ENCODE data around the gene STT3B. TPM values are rescaled to one million over a fixed set of nuclear protein-coding genes. Genes with fewer than 3 reads are reported as not detected.

STT3B gene
- total and polyA plus RNA-seq, 2 of the 4 experiments (the other 2 are of a cell fraction), result 45.5 to 86.4 TPM

DNA sequence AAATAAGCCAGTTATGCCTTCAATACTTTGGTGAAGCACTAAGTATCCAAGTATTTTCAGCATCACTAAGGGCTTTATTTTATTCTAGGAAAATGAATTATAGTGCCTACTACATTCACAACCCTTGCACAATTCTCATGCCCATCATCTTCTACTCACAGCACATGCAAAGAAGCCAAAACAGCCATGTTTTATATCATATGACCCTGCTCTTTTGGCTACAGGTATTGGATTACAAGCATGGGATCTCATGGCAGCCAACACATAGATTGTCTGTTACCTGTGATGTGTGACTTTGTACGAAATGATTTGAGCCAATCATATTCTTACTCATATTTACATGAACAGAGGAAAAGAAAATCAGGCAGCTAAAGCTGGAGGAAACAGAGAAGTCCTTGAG, 38.6 kb downstream of the STT3B start:
- dilution Hi-C loops (cut with HindIII; ENCODE audit: low sequenced_read_pairs, unreplicated experiment) (no loop called here), intact Hi-C loops (cut with micrococcal nuclease) (no loop called here), in situ Hi-C loops (cut with MboI; ENCODE audit: low sequenced_read_pairs) (no loop called here)
- Histone ChIP-seq H2BK20ac (ENCODE audit: low read depth, low read length) (no peak overlapping the region), H4K5ac (ENCODE audit: low read depth, low read length) (no peak overlapping the region), H3K23ac (ENCODE audit: low read depth, low read length) (no peak overlapping the region), H3K4me1 (ENCODE audit: control insufficient read depth, insufficient read depth, low read length) (no peaks in the 10 kb centered on the region), H2BK15ac (ENCODE audit: low read depth, low read length) (no peak overlapping the region), H3K14ac (replicated peaks; ENCODE audit: low read depth, low read length) (no peak overlapping the region), H3K9me3 (ENCODE audit: control insufficient read depth, insufficient read depth, low read length) (no peaks in the 10 kb centered on the region), H3K9ac (ENCODE audit: low read depth, low read length) (no peak overlapping the region), H3K79me1 (ENCODE audit: low read depth in 1 of 2, low read length in 2 of 2) (peaks cover 19 to 47% of the 10 kb centered on the region in 2 experiments), H3K56ac (ENCODE audit: extremely low read depth, insufficient read depth, low read length) (no peak overlapping the region), H3K36me3 (ENCODE audit: control insufficient read depth, insufficient read depth, low read length) (no peaks in the 10 kb centered on the region), H3K4me3 (ENCODE audit: insufficient read depth, low read depth, low read length) (no peak overlapping the region), H2AK5ac (ENCODE audit: low read depth, low read length) (no peak overlapping the region), H2AK9ac (replicated peaks; ENCODE audit: low read depth, low read length, poor library complexity) (no peak overlapping the region), H3K4ac (ENCODE audit: low read depth, low read length) (no peak overlapping the region), H4K20me1 (ENCODE audit: insufficient read depth, low read length) (peaks cover 45% of the 10 kb centered on the region), H3K27ac (ENCODE audit: insufficient read depth, low read length) (no peak overlapping the region), H4K8ac (ENCODE audit: low read depth in 2 of 2, low read length in 2 of 2) (no peak overlapping the region), H4K91ac (ENCODE audit: insufficient read depth, low read depth, low read length) (no peak overlapping the region), H3K18ac (ENCODE audit: low read depth, low read length) (no peak overlapping the region), H3K4me2 (ENCODE audit: low read depth, low read length) (no peak overlapping the region), H2BK120ac (ENCODE audit: low read depth, low read length) (no peak overlapping the region), H2BK5ac (ENCODE audit: low read depth, low read length, poor library complexity, severe bottlenecking) (no peak overlapping the region), H3K9me1 (ENCODE audit: insufficient read depth, low read length) (peaks cover 3% of the 10 kb centered on the region), H2AFZ (replicated peaks; ENCODE audit: low read length, poor library complexity) (no peak overlapping the region), H3K27me3 (ENCODE audit: control insufficient read depth, insufficient read depth, low read length) (no peaks in the 10 kb centered on the region)
- BruUV-seq (replicated peaks), result no TSS peak
- DNase-seq, result no peak
- no CpG with 5 or more reads among the region's 1 CpG for WGBS, 2 experiments (ENCODE audit: extremely low coverage in 2 of 2, insufficient read length in 1 of 2)
- CTCF ChIA-PET, result interaction anchor here (0.6 kb wide), 1 partner anchor 336 kb away, joined by 6 read pairs; no protein-coding TSS in a partner anchor
- POLR2A ChIA-PET (ENCODE audit: unreplicated experiment), result no interaction called here
- no peak for ATAC-seq (ENCODE audit: low read depth)
- TF ChIP-seq FOS (IDR thresholded peaks at IDR 0.05; ENCODE audit: low read depth, low read length) (no peak), SMC3 (IDR thresholded peaks at IDR 0.05; ENCODE audit: low read depth, low read length) (no peak), MXI1 (IDR thresholded peaks at IDR 0.05; ENCODE audit: borderline replicate concordance, low read depth, low read length) (no peak), BHLHE40 (IDR thresholded peaks at IDR 0.05; ENCODE audit: low read depth, low read length) (no peak), MAZ (IDR thresholded peaks at IDR 0.05; ENCODE audit: borderline replicate concordance, low read depth, low read length) (no peak), CHD1 (IDR thresholded peaks at IDR 0.05; ENCODE audit: low read depth, low read length) (no peak), CEBPB (IDR thresholded peaks at IDR 0.05; ENCODE audit: low read depth, low read length) (no peak), RFX5 (IDR thresholded peaks at IDR 0.05; ENCODE audit: low read depth, low read length) (no peak), RCOR1 (IDR thresholded peaks at IDR 0.05; ENCODE audit: insufficient replicate concordance, low read length) (no peak), MAFK (IDR thresholded peaks at IDR 0.05; ENCODE audit: low read depth, low read length) (no peak), RAD21 (IDR thresholded peaks at IDR 0.05; ENCODE audit: low read length) (no peak), NFE2L2 (IDR thresholded peaks at IDR 0.05; ENCODE audit: low read depth, low read length) (no peak)
- TF ChIP-seq, protein P1, sequence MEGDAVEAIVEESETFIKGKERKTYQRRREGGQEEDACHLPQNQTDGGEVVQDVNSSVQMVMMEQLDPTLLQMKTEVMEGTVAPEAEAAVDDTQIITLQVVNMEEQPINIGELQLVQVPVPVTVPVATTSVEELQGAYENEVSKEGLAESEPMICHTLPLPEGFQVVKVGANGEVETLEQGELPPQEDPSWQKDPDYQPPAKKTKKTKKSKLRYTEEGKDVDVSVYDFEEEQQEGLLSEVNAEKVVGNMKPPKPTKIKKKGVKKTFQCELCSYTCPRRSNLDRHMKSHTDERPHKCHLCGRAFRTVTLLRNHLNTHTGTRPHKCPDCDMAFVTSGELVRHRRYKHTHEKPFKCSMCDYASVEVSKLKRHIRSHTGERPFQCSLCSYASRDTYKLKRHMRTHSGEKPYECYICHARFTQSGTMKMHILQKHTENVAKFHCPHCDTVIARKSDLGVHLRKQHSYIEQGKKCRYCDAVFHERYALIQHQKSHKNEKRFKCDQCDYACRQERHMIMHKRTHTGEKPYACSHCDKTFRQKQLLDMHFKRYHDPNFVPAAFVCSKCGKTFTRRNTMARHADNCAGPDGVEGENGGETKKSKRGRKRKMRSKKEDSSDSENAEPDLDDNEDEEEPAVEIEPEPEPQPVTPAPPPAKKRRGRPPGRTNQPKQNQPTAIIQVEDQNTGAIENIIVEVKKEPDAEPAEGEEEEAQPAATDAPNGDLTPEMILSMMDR (conservative IDR thresholded peaks at IDR 0.05; ENCODE audit: low read depth, low read length), result no peak
- TF ChIP-seq, protein P2, sequence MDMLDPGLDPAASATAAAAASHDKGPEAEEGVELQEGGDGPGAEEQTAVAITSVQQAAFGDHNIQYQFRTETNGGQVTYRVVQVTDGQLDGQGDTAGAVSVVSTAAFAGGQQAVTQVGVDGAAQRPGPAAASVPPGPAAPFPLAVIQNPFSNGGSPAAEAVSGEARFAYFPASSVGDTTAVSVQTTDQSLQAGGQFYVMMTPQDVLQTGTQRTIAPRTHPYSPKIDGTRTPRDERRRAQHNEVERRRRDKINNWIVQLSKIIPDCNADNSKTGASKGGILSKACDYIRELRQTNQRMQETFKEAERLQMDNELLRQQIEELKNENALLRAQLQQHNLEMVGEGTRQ (IDR thresholded peaks at IDR 0.05; ENCODE audit: low read depth, low read length), result no peak
